ELF-1 (cell line): ENCODE results near the gene GRM7.

Experiments used
- DNase-seq: peaks from one replicate; pipeline ENCODE4 v3.0.0-alpha.2; 2016; ENCODE audit warnings: low read depth, low spot score

The GRM7 gene

GRCh38 chr3:7576506-7576905 is 715.6 kb downstream of the GRM7 start:
- DNase-seq = no peak

GRCh38 chr3:7577513-7577912 is 716.6 kb downstream of the GRM7 start:
- no peak for DNase-seq

- DNase-seq = no peak
These were observed 720.9 kb downstream of the GRM7 start for GRCh38 chr3:7581831-7582230.

GRCh38 chr3:7585052-7585451 is 724.1 kb downstream of the GRM7 start:
- DNase-seq = no peak

- DNase-seq = no peak
These were observed 727.3 kb downstream of the GRM7 start for GRCh38 chr3:7588236-7588635.

- DNase-seq = no peak
These were observed 728.6 kb downstream of the GRM7 start for GRCh38 chr3:7589526-7589925.

GRCh38 chr3:7602297-7602696 is 741.4 kb downstream of the GRM7 start:
- no peak for DNase-seq

GRCh38 chr3:7607083-7607482 is 746.2 kb downstream of the GRM7 start:
- no peak for DNase-seq

- no peak for DNase-seq
These were observed 746.8 kb downstream of the GRM7 start for GRCh38 chr3:7607676-7608075.

- DNase-seq = no peak
These were observed 749.7 kb downstream of the GRM7 start for GRCh38 chr3:7610634-7611033.

GRCh38 chr3:7615043-7615442 is 754.1 kb downstream of the GRM7 start:
- no peak for DNase-seq

GRCh38 chr3:7618606-7619005 is 757.7 kb downstream of the GRM7 start:
- DNase-seq = no peak

GRCh38 chr3:7620401-7620800 is 759.5 kb downstream of the GRM7 start:
- no peak for DNase-seq

GRCh38 chr3:7621046-7621630 is 760.2 kb downstream of the GRM7 start:
- no peak for DNase-seq

GRCh38 chr3:7621651-7622050 is 760.7 kb downstream of the GRM7 start:
- no peak for DNase-seq

- DNase-seq = no peak
These were observed 764.1 kb downstream of the GRM7 start for GRCh38 chr3:7625021-7625420.

- DNase-seq = peak; percentile 21
These were observed 769.5 kb downstream of the GRM7 start for GRCh38 chr3:7630351-7630911.

- peak; percentile 8 for DNase-seq
These were observed 770.0 kb downstream of the GRM7 start for GRCh38 chr3:7630925-7631324.

GRCh38 chr3:7632305-7632704 is 771.4 kb downstream of the GRM7 start:
- DNase-seq = no peak

- no peak for DNase-seq
These were observed 776.8 kb downstream of the GRM7 start for GRCh38 chr3:7637694-7638093.

GRCh38 chr3:7638103-7638502 is 777.2 kb downstream of the GRM7 start:
- no peak for DNase-seq

GRCh38 chr3:7640787-7641186 is 779.9 kb downstream of the GRM7 start:
- no peak for DNase-seq

- DNase-seq = no peak
These were observed 785.9 kb downstream of the GRM7 start for GRCh38 chr3:7646851-7647250.

- DNase-seq = no peak
These were observed 789.6 kb downstream of the GRM7 start for GRCh38 chr3:7650466-7650865.
